H1 (cell line): ENCODE data around the gene CTDNEP1. TPM values are rescaled to one million over a fixed set of nuclear protein-coding genes. Genes with fewer than 3 reads are reported as not detected.

Experiments
- CBX8 ChIP-seq: fragments of 300-800, 300-1000 bp; sonication (generic); IDR thresholded peaks from 2 replicates; pipeline ENCODE4 v1.7.1; 2016; ENCODE audit warnings: low read depth, low read length, borderline replicate concordance
- CHD2 ChIP-seq: IDR thresholded peaks from 2 replicates; pipeline ENCODE4 v1.6.1; 2012; ENCODE audit warnings: low read length, improper control_type of control experiment
- CREB1 ChIP-seq: IDR thresholded peaks from 2 replicates; pipeline ENCODE4 v1.6.1; 2012; ENCODE audit warnings: inconsistent platforms
- GTF2F1 ChIP-seq: IDR thresholded peaks from 2 replicates; pipeline ENCODE4 v1.6.1; 2012; ENCODE audit warnings: low read depth, low read length, improper control_type of control experiment, borderline replicate concordance
- PHF8 ChIP-seq: fragments of 200-600 bp; sonication (generic); conservative IDR thresholded peaks from 2 replicates; pipeline ENCODE4 v1.7.1; 2012; ENCODE audit warnings: low read depth, mild to moderate bottlenecking, inconsistent platforms, low read length, moderate library complexity
- POLR2A ChIP-seq, 2 experiments: IDR thresholded peaks; 1 replicate in 1 of 2; 2 replicates in 1 of 2; pipeline ENCODE4 v1.6.1; 2011; ENCODE audit warnings: low read depth in 2 of 2, low read length in 2 of 2, mild to moderate bottlenecking in 2 of 2; ENCODE audit errors: control extremely low read depth in 1 of 2
- POU5F1 ChIP-seq: IDR thresholded peaks from 2 replicates; pipeline ENCODE4 v1.6.1; 2011; ENCODE audit warnings: low read depth, mild to moderate bottlenecking, low read length, moderate library complexity
- RAD21 ChIP-seq, 2 experiments: IDR thresholded peaks in 1 of 2; conservative IDR thresholded peaks in 1 of 2; 2 replicates each; pipeline ENCODE4 v1.6.1; 2011; ENCODE audit warnings: low read depth in 2 of 2, low read length in 2 of 2, improper control_type of control experiment in 1 of 2, inconsistent platforms in 1 of 2, mild to moderate bottlenecking in 1 of 2, moderate library complexity in 1 of 2
- RFX5 ChIP-seq: IDR thresholded peaks from 2 replicates; pipeline ENCODE4 v1.6.1; 2011; ENCODE audit warnings: low read depth, low read length, improper control_type of control experiment, borderline replicate concordance
- SP1 ChIP-seq: IDR thresholded peaks from 2 replicates; pipeline ENCODE4 v1.6.1; 2011; ENCODE audit warnings: low read depth, low read length
- SUZ12 ChIP-seq: fragments of 200-600 bp; sonication (generic); IDR thresholded peaks from 2 replicates; pipeline ENCODE4 v1.6.1; 2012; ENCODE audit warnings: mild to moderate bottlenecking, inconsistent platforms, low read length, moderate library complexity, mixed read lengths
- TCF12 ChIP-seq: IDR thresholded peaks from 2 replicates; pipeline ENCODE4 v1.6.1; 2011; ENCODE audit warnings: low read depth, mild to moderate bottlenecking, low read length
- polyA plus RNA-seq, 7 experiments: library from polyadenylated mRNA; depleted of rRNA in 3 of 7; stranded (reverse) in 5 of 7; unstranded in 2 of 7; fragments of >200 nt in 5 of 7; fragments of 200-250 nt in 2 of 7; gene quantifications; 1 replicate in 5 of 7; 2 replicates in 1 of 7; 4 replicates in 1 of 7; pipeline versions ENCODE4 v1.2.1 to v1.2.3, GENCODE V29; 2011 to 2013; ENCODE audit warnings: missing spikeins in 2 of 7, mixed read lengths in 2 of 7
- total RNA-seq: library from RNA; stranded (reverse); fragmentation: NEBNext Ultra II Directional; extraction: Animal tissue kit (Norgen Biotek cat#: 25700); gene quantifications from 2 replicates; pipeline ENCODE4 v1.2.1, GENCODE V29; 2021
- TF ChIP-seq, protein P1 (sequence below): fragments of 300-600 bp; sonication (generic); IDR thresholded peaks from 2 replicates; pipeline ENCODE4 v1.7.1; 2012; ENCODE audit warnings: low read length, moderate library complexity, mild to moderate bottlenecking, inconsistent platforms; ENCODE audit not compliant: insufficient replicate concordance

CTDNEP1 gene
- total and polyA plus RNA-seq, 2 of the 8 experiments (the other 6 are each of a cell fraction or from before 2014, with no cell fraction given): 114 to 123 TPM

DNA sequence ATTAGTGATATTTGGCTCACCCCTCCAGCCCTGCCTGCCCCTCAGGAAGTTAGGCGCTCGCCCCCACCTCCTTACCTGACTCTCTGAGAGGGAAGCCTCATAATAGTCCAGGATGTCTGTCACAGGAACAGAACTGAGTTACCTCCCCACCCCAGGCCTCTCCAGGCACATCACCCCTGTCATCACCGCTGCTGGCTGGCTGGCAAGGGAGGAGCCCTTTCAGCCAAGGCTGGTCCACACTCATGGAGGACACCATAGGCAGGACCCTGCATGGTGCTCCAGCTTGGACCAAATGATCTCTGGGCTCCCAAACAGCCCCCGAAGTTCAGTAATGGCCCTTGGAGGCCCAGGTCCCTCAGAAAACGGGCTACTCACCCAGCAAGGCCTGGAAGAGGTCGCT lies 33.4 kb downstream of the CTDNEP1 start (continued):
- TF ChIP-seq, protein P1, sequence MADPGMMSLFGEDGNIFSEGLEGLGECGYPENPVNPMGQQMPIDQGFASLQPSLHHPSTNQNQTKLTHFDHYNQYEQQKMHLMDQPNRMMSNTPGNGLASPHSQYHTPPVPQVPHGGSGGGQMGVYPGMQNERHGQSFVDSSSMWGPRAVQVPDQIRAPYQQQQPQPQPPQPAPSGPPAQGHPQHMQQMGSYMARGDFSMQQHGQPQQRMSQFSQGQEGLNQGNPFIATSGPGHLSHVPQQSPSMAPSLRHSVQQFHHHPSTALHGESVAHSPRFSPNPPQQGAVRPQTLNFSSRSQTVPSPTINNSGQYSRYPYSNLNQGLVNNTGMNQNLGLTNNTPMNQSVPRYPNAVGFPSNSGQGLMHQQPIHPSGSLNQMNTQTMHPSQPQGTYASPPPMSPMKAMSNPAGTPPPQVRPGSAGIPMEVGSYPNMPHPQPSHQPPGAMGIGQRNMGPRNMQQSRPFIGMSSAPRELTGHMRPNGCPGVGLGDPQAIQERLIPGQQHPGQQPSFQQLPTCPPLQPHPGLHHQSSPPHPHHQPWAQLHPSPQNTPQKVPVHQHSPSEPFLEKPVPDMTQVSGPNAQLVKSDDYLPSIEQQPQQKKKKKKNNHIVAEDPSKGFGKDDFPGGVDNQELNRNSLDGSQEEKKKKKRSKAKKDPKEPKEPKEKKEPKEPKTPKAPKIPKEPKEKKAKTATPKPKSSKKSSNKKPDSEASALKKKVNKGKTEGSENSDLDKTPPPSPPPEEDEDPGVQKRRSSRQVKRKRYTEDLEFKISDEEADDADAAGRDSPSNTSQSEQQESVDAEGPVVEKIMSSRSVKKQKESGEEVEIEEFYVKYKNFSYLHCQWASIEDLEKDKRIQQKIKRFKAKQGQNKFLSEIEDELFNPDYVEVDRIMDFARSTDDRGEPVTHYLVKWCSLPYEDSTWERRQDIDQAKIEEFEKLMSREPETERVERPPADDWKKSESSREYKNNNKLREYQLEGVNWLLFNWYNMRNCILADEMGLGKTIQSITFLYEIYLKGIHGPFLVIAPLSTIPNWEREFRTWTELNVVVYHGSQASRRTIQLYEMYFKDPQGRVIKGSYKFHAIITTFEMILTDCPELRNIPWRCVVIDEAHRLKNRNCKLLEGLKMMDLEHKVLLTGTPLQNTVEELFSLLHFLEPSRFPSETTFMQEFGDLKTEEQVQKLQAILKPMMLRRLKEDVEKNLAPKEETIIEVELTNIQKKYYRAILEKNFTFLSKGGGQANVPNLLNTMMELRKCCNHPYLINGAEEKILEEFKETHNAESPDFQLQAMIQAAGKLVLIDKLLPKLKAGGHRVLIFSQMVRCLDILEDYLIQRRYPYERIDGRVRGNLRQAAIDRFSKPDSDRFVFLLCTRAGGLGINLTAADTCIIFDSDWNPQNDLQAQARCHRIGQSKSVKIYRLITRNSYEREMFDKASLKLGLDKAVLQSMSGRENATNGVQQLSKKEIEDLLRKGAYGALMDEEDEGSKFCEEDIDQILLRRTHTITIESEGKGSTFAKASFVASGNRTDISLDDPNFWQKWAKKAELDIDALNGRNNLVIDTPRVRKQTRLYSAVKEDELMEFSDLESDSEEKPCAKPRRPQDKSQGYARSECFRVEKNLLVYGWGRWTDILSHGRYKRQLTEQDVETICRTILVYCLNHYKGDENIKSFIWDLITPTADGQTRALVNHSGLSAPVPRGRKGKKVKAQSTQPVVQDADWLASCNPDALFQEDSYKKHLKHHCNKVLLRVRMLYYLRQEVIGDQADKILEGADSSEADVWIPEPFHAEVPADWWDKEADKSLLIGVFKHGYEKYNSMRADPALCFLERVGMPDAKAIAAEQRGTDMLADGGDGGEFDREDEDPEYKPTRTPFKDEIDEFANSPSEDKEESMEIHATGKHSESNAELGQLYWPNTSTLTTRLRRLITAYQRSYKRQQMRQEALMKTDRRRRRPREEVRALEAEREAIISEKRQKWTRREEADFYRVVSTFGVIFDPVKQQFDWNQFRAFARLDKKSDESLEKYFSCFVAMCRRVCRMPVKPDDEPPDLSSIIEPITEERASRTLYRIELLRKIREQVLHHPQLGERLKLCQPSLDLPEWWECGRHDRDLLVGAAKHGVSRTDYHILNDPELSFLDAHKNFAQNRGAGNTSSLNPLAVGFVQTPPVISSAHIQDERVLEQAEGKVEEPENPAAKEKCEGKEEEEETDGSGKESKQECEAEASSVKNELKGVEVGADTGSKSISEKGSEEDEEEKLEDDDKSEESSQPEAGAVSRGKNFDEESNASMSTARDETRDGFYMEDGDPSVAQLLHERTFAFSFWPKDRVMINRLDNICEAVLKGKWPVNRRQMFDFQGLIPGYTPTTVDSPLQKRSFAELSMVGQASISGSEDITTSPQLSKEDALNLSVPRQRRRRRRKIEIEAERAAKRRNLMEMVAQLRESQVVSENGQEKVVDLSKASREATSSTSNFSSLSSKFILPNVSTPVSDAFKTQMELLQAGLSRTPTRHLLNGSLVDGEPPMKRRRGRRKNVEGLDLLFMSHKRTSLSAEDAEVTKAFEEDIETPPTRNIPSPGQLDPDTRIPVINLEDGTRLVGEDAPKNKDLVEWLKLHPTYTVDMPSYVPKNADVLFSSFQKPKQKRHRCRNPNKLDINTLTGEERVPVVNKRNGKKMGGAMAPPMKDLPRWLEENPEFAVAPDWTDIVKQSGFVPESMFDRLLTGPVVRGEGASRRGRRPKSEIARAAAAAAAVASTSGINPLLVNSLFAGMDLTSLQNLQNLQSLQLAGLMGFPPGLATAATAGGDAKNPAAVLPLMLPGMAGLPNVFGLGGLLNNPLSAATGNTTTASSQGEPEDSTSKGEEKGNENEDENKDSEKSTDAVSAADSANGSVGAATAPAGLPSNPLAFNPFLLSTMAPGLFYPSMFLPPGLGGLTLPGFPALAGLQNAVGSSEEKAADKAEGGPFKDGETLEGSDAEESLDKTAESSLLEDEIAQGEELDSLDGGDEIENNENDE: no peak
- TF ChIP-seq POU5F1: no peak
- no peak for TF ChIP-seq RFX5
- no peak for TF ChIP-seq PHF8
- no peak for TF ChIP-seq CBX8
- TF ChIP-seq GTF2F1: no peak
- no peak for TF ChIP-seq SUZ12
- no peak for TF ChIP-seq CHD2
- no peak for TF ChIP-seq POLR2A (IDR thresholded peaks at IDR 0.05; ENCODE audit: control extremely low read depth in 1 of 2, low read depth in 2 of 2, low read length in 2 of 2)
- TF ChIP-seq TCF12: no peak
- no peak for TF ChIP-seq RAD21 (IDR thresholded peaks at IDR 0.05 in 1 of 2, conservative IDR thresholded peaks at IDR 0.05 in 1 of 2; ENCODE audit: low read depth in 2 of 2, low read length in 2 of 2)
- TF ChIP-seq SP1: no peak
- TF ChIP-seq CREB1: no peak
- TF ChIP-seq, all 59 proteins: peak for 0
